PFSK-1 (cell line): Measurements from ENCODE around the gene SENP7.

ENCODE experiments used
- FOXP2 ChIP-seq: optimal IDR thresholded peaks from 2 replicates; pipeline ENCODE3; 2011; ENCODE audit warnings: borderline replicate concordance, control low read depth, inconsistent platforms; ENCODE audit not compliant: insufficient read depth; ENCODE audit errors: extremely low read length, extremely low read depth
- POLR2AphosphoS5 ChIP-seq: IDR thresholded peaks from 2 replicates; pipeline ENCODE4 v1.6.1; 2012; ENCODE audit warnings: low read depth, mild to moderate bottlenecking, control low read depth, low read length, moderate library complexity
- SIN3A ChIP-seq: IDR thresholded peaks from 2 replicates; pipeline ENCODE4 v1.6.1; 2012; ENCODE audit warnings: mild to moderate bottlenecking, low read length, moderate library complexity, borderline replicate concordance; ENCODE audit not compliant: insufficient read depth
- TAF1 ChIP-seq: IDR thresholded peaks from 2 replicates; pipeline ENCODE4 v1.6.1; 2012; ENCODE audit warnings: low read length, control low read depth, borderline replicate concordance; ENCODE audit not compliant: insufficient read depth
- TF ChIP-seq, protein P1 (sequence below), 2 experiments: IDR thresholded peaks; 2 replicates each; pipeline versions ENCODE4 v1.6.1 to v1.8.0; 2011 to 2012; ENCODE audit warnings: low read depth in 2 of 2, low read length in 2 of 2, control low read depth in 1 of 2, inconsistent platforms in 1 of 2, mild to moderate bottlenecking in 1 of 2, moderate library complexity in 1 of 2; ENCODE audit not compliant: insufficient read depth in 1 of 2

Gene SENP7

GRCh38 chr3:101388706-101389105 is 124.3 kb downstream of the SENP7 start:
- TF ChIP-seq FOXP2 (no peak), SIN3A (no peak), TAF1 (no peak), POLR2AphosphoS5 (no peak)
- TF ChIP-seq, protein P1, sequence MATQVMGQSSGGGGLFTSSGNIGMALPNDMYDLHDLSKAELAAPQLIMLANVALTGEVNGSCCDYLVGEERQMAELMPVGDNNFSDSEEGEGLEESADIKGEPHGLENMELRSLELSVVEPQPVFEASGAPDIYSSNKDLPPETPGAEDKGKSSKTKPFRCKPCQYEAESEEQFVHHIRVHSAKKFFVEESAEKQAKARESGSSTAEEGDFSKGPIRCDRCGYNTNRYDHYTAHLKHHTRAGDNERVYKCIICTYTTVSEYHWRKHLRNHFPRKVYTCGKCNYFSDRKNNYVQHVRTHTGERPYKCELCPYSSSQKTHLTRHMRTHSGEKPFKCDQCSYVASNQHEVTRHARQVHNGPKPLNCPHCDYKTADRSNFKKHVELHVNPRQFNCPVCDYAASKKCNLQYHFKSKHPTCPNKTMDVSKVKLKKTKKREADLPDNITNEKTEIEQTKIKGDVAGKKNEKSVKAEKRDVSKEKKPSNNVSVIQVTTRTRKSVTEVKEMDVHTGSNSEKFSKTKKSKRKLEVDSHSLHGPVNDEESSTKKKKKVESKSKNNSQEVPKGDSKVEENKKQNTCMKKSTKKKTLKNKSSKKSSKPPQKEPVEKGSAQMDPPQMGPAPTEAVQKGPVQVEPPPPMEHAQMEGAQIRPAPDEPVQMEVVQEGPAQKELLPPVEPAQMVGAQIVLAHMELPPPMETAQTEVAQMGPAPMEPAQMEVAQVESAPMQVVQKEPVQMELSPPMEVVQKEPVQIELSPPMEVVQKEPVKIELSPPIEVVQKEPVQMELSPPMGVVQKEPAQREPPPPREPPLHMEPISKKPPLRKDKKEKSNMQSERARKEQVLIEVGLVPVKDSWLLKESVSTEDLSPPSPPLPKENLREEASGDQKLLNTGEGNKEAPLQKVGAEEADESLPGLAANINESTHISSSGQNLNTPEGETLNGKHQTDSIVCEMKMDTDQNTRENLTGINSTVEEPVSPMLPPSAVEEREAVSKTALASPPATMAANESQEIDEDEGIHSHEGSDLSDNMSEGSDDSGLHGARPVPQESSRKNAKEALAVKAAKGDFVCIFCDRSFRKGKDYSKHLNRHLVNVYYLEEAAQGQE (IDR thresholded peaks at IDR 0.05; ENCODE audit: insufficient read depth in 1 of 2, low read depth in 2 of 2, low read length in 2 of 2): no peak

- TF ChIP-seq POLR2AphosphoS5: no peak
- no peak for TF ChIP-seq FOXP2
- TF ChIP-seq, protein P1 (IDR thresholded peaks at IDR 0.05; ENCODE audit: insufficient read depth in 1 of 2, low read depth in 2 of 2, low read length in 2 of 2): no peak
- TF ChIP-seq SIN3A: no peak
- no peak for TF ChIP-seq TAF1
Measured at GRCh38 chr3:101387351-101387750, 125.7 kb downstream of the SENP7 start.

DNA sequence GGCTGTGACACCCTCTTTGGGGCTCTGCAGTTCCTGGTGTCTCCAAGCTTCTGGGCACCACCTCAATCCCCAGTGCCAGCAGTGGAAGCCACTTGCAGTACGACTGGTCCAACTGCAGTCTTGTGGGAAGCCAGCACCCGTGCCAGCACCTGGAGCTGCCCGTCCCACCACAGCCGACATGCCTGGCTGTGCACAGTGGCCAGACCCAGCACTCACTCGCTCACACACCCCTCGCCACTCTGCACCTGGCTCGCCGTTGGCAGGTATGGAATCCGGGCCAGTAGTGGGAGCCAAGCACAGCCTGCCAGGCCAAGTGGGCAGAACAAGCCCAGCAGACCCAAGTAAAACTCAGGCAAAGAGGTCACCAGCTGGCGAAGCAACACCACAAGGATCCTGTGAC is 128.6 kb downstream of the SENP7 start:
- no peak for TF ChIP-seq FOXP2
- TF ChIP-seq, protein P1 (IDR thresholded peaks at IDR 0.05; ENCODE audit: insufficient read depth in 1 of 2, low read depth in 2 of 2, low read length in 2 of 2): no peak
- TF ChIP-seq TAF1: no peak
- no peak for TF ChIP-seq POLR2AphosphoS5
- TF ChIP-seq SIN3A: no peak

DNA sequence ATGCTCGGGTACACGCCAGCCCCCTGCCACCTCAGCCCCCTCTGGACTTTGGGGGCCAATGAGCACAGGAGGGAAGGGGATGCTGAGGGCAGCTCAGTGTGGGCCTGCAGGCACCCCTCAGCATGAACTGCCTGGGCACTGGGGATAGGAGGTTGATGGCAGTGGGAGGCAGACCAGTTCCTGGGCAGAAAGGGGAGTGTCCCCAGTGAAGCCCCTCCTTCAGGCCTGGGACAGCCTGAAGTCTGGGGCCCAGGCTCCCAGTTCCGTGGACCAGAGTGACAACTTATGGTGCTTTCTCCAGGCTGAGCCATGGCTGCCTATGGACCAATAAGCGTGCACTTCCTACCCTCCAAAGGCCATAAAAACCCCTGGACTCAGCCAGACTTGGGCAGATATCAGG is 129.4 kb downstream of the SENP7 start:
- TF ChIP-seq POLR2AphosphoS5 (no peak), TAF1 (no peak), SIN3A (no peak), FOXP2 (no peak)
- TF ChIP-seq, protein P1 (IDR thresholded peaks at IDR 0.05; ENCODE audit: insufficient read depth in 1 of 2, low read depth in 2 of 2, low read length in 2 of 2): no peak

- TF ChIP-seq TAF1 (no peak), FOXP2 (no peak), SIN3A (no peak), POLR2AphosphoS5 (no peak)
- TF ChIP-seq, protein P1 (IDR thresholded peaks at IDR 0.05; ENCODE audit: insufficient read depth in 1 of 2, low read depth in 2 of 2, low read length in 2 of 2): no peak
Measured at GRCh38 chr3:101383156-101383575, 129.8 kb downstream of the SENP7 start.
